ENCODE data around the gene CLK2. TPM values are rescaled to one million over a fixed set of nuclear protein-coding genes. Genes with fewer than 3 reads are reported as not detected.

CLK2 gene
- total and polyA plus RNA-seq, 2 of the 13 experiments (the other 11 are each of a cell fraction or from before 2014, with no cell fraction given), result 20.1 to 73.5 TPM

DNA sequence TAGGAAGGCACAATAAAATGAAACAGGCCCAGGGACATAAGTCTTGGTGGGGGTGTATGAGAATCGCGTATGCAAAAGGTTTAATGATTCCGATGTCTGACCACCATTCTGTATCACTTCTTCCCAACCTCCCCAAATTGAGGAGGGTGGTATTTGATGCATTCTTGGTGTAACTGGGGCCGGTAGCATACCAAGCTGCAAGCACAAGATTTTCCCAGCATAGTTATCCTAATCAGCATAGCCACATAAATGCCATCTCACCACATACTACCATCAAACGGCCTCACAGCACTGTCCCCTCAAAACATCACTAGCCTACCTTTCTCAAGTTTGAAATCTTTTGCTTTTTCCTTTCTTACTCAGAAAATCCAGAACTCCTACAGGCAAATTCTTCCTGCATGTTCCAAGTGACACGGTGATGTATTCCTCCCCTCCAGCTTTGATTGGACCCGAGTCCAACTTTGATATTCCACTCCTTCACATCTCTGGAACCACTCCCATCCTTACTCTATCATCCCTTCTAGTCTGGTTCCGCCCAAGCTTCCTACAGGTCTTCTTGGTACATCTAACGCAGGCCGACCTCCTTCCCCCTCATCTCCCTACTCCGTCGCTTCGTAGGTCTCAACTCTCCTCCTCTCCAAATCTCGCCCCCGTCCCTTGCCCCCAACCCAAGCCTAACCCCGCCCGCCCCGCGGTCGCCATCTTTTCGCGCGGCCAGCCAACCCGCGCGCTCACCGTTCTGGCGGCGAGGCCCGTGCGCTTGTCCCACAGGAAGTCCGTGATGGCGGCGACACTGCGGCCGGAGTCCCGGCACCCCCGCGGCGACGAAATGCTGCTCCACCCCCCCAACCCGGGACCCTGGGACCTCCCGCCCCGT, 600 bp downstream of the CLK2 start (continued):
- TF ChIP-seq, protein P1, sequence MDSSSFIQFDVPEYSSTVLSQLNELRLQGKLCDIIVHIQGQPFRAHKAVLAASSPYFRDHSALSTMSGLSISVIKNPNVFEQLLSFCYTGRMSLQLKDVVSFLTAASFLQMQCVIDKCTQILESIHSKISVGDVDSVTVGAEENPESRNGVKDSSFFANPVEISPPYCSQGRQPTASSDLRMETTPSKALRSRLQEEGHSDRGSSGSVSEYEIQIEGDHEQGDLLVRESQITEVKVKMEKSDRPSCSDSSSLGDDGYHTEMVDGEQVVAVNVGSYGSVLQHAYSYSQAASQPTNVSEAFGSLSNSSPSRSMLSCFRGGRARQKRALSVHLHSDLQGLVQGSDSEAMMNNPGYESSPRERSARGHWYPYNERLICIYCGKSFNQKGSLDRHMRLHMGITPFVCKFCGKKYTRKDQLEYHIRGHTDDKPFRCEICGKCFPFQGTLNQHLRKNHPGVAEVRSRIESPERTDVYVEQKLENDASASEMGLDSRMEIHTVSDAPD (CRISPR knock-in tag; IDR thresholded peaks at IDR 0.05), result 0 out of 2 replicates have a peak, but pooled peaks have one; percentile 13
- TF ChIP-seq KDM1A (CRISPR knock-in tag; IDR thresholded peaks at IDR 0.05), result no peak
- TF ChIP-seq, protein P2, sequence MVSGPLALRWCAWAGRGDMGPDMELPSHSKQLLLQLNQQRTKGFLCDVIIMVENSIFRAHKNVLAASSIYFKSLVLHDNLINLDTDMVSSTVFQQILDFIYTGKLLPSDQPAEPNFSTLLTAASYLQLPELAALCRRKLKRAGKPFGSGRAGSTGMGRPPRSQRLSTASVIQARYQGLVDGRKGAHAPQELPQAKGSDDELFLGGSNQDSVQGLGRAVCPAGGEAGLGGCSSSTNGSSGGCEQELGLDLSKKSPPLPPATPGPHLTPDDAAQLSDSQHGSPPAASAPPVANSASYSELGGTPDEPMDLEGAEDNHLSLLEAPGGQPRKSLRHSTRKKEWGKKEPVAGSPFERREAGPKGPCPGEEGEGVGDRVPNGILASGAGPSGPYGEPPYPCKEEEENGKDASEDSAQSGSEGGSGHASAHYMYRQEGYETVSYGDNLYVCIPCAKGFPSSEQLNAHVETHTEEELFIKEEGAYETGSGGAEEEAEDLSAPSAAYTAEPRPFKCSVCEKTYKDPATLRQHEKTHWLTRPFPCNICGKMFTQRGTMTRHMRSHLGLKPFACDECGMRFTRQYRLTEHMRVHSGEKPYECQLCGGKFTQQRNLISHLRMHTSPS (CRISPR knock-in tag; IDR thresholded peaks at IDR 0.05; ENCODE audit: low read depth), result no peak
- TF ChIP-seq, protein P3, sequence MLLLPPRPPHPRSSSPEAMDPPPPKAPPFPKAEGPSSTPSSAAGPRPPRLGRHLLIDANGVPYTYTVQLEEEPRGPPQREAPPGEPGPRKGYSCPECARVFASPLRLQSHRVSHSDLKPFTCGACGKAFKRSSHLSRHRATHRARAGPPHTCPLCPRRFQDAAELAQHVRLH (CRISPR knock-in tag; IDR thresholded peaks at IDR 0.05; ENCODE audit: borderline replicate concordance, low read depth), result 0 out of 2 replicates have a peak, but pooled peaks have one; percentile 6
- no peak for TF ChIP-seq ZNF232 (CRISPR knock-in tag; IDR thresholded peaks at IDR 0.05; ENCODE audit: borderline replicate concordance)
- no peak for TF ChIP-seq KLF15 (CRISPR knock-in tag; IDR thresholded peaks at IDR 0.05; ENCODE audit: borderline replicate concordance)
- TF ChIP-seq, protein P4, sequence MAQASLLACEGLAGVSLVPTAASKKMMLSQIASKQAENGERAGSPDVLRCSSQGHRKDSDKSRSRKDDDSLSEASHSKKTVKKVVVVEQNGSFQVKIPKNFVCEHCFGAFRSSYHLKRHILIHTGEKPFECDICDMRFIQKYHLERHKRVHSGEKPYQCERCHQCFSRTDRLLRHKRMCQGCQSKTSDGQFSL (CRISPR knock-in tag; IDR thresholded peaks at IDR 0.05), result peak; percentile 57; the same call in 1 of the 2 replicates
- TF ChIP-seq NKX3-1 (CRISPR knock-in tag; IDR thresholded peaks at IDR 0.05), result no peak
- TF ChIP-seq, protein P5, sequence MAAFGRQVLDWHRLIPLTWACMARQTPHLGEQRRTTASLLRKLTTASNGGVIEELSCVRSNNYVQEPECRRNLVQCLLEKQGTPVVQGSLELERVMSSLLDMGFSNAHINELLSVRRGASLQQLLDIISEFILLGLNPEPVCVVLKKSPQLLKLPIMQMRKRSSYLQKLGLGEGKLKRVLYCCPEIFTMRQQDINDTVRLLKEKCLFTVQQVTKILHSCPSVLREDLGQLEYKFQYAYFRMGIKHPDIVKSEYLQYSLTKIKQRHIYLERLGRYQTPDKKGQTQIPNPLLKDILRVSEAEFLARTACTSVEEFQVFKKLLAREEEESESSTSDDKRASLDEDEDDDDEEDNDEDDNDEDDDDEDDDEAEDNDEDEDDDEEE (CRISPR knock-in tag; IDR thresholded peaks at IDR 0.05), result no peak
- no peak for TF ChIP-seq SP4 (CRISPR knock-in tag; IDR thresholded peaks at IDR 0.05)
- TF ChIP-seq GTF2F1 (IDR thresholded peaks at IDR 0.05; ENCODE audit: low read length), result no peak
- no peak for TF ChIP-seq NFIC (IDR thresholded peaks at IDR 0.05; ENCODE audit: low read length)
- no peak for TF ChIP-seq RARA (CRISPR knock-in tag; IDR thresholded peaks at IDR 0.05)
- TF ChIP-seq TCF12 (IDR thresholded peaks at IDR 0.05), result no peak
- TF ChIP-seq TCF12 (CRISPR knock-in tag; IDR thresholded peaks at IDR 0.05), result peak; percentile 70; the same call in 1 of the 2 replicates
- TF ChIP-seq NRL (CRISPR knock-in tag; IDR thresholded peaks at IDR 0.05; ENCODE audit: borderline replicate concordance), result 0 out of 2 replicates have a peak, but pooled peaks have one; percentile 35
- TF ChIP-seq, protein P6, sequence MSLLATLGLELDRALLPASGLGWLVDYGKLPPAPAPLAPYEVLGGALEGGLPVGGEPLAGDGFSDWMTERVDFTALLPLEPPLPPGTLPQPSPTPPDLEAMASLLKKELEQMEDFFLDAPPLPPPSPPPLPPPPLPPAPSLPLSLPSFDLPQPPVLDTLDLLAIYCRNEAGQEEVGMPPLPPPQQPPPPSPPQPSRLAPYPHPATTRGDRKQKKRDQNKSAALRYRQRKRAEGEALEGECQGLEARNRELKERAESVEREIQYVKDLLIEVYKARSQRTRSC (CRISPR knock-in tag; IDR thresholded peaks at IDR 0.05; ENCODE audit: low read depth), result no peak
- no peak for TF ChIP-seq NR2F6 (IDR thresholded peaks at IDR 0.05)
- no peak for TF ChIP-seq NR2F6 (CRISPR knock-in tag; IDR thresholded peaks at IDR 0.05)
- TF ChIP-seq, protein P7, sequence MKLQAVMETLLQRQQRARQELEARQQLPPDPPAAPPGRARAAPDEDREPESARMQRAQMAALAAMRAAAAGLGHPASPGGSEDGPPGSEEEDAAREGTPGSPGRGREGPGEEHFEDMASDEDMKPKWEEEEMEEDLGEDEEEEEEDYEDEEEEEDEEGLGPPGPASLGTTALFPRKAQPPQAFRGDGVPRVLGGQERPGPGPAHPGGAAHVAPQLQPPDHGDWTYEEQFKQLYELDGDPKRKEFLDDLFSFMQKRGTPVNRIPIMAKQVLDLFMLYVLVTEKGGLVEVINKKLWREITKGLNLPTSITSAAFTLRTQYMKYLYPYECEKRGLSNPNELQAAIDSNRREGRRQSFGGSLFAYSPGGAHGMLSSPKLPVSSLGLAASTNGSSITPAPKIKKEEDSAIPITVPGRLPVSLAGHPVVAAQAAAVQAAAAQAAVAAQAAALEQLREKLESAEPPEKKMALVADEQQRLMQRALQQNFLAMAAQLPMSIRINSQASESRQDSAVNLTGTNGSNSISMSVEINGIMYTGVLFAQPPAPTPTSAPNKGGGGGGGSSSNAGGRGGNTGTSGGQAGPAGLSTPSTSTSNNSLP (IDR thresholded peaks at IDR 0.05; ENCODE audit: low read depth, low read length), result no peak
- no peak for TF ChIP-seq ZNF101 (CRISPR knock-in tag; IDR thresholded peaks at IDR 0.05; ENCODE audit: borderline replicate concordance, low read depth)
- peak; percentile 82 for TF ChIP-seq ASH2L (IDR thresholded peaks at IDR 0.05; ENCODE audit: insufficient read length, low read depth, low read length)

Measured in HepG2 (cell line).